A549 (cell line): ENCODE results near the gene ESYT3. TPM values are rescaled to one million over a fixed set of nuclear protein-coding genes. Genes with fewer than 3 reads are reported as not detected.

Experiments used
- ATAC-seq, 2 experiments: fragments of 200-7000 bp in 1 of 2; fragments of >200 bp in 1 of 2; cut with Nextera tagmentation in 1 of 2; cut with Tn5 transposase in 1 of 2; 3 replicates each; pipeline versions ENCODE4 v1.8.0 to v1.9.1; 2018 to 2020; ENCODE audit warnings: mild to moderate bottlenecking in 1 of 2, moderate library complexity in 1 of 2
- CTCF ChIA-PET: fragments of 300-600 bp; sonication (Branson Sonifier 250); formaldehyde crosslinking; extraction: SDS; loops from one replicate; lab custom pipeline; 2021; ENCODE audit warnings: antibody characterized with exemption, inconsistent platforms; lab: Yijun Ruan, JAX
- POLR2A ChIA-PET: fragments of 350-600 bp; formaldehyde crosslinking; extraction: SDS; loops from one replicate; lab custom pipeline; 2021; ENCODE audit warnings: antibody characterized with exemption, inconsistent platforms; lab: Yijun Ruan, JAX
- DNase-seq, 2 experiments: peaks; one replicate each; pipeline versions ENCODE4 v3.0.0 to v3.0.0-alpha.2; 2011 to 2016; ENCODE audit warnings: low read depth in 1 of 2, low spot score in 1 of 2
- FAIRE-seq: peaks from 2 replicates; lab custom pipeline; 2011; peaks lifted over from hg19 to GRCh38; lab: Jason Lieb, UNC
- H3K27ac ChIP-seq, 2 experiments: fragments of >200 bp; sonication (Bioruptor Twin); formaldehyde crosslinking; 3 replicates each; pipeline ENCODE4 v1.5.1; 2016 to 2017
- H3K4me1 ChIP-seq: fragments of >200 bp; sonication (Bioruptor Twin); formaldehyde crosslinking; 3 replicates; pipeline ENCODE4 v1.6.1; 2016
- H3K4me2 ChIP-seq: fragments of >200 bp; sonication (Bioruptor Twin); formaldehyde crosslinking; 3 replicates; pipeline ENCODE4 v1.6.1; 2016
- H3K4me3 ChIP-seq: fragments of >200 bp; sonication (Bioruptor Twin); formaldehyde crosslinking; 3 replicates; pipeline ENCODE4 v1.5.1; 2016
- H3K9me3 ChIP-seq: fragments of >200 bp; sonication (Bioruptor Twin); formaldehyde crosslinking; 3 replicates; pipeline ENCODE4 v1.6.1; 2016
- ATOH8 ChIP-seq: fragments of 250-450 bp; sonication (Bioruptor Pico); IDR thresholded peaks from 2 replicates; pipeline ENCODE4 v1.5.0; 2020; ENCODE audit warnings: low read depth, mild to moderate bottlenecking, moderate library complexity
- BHLHE40 ChIP-seq: IDR thresholded peaks from 2 replicates; pipeline ENCODE4 v1.6.1; 2012; ENCODE audit warnings: low read depth, low read length, inconsistent platforms
- CBX8 ChIP-seq: fragments of 200-600 bp; sonication (generic); IDR thresholded peaks from 2 replicates; pipeline ENCODE4 v1.6.1; 2016
- CHD4 ChIP-seq: fragments of 200-600 bp; sonication (generic); IDR thresholded peaks from 2 replicates; pipeline ENCODE4 v1.6.1; 2016; ENCODE audit warnings: antibody characterized with exemption, mild to moderate bottlenecking, borderline replicate concordance
- ESRRA ChIP-seq: fragments of 150-350 bp; IDR thresholded peaks from 2 replicates; pipeline ENCODE4 v1.6.1; 2014; ENCODE audit warnings: mild to moderate bottlenecking, low read length, borderline replicate concordance
- FOSB ChIP-seq: fragments of 250-450 bp; sonication (Bioruptor Pico); IDR thresholded peaks from 2 replicates; pipeline ENCODE4 v1.5.0; 2020; ENCODE audit warnings: mild to moderate bottlenecking, moderate library complexity
- FOSL2 ChIP-seq, 2 experiments: fragments of 450-650 bp in 1 of 2; fragments of >200 bp in 1 of 2; sonication (Bioruptor Twin) in 1 of 2; formaldehyde crosslinking; IDR thresholded peaks; 2 replicates each; pipeline versions ENCODE4 v1.5.0 to v1.6.1; 2016 to 2020; ENCODE audit warnings: mild to moderate bottlenecking in 1 of 2, moderate library complexity in 1 of 2
- FOXS1 ChIP-seq: fragments of 250-450 bp; sonication (Bioruptor Pico); IDR thresholded peaks from 2 replicates; pipeline ENCODE4 v1.5.0; 2020; ENCODE audit warnings: mild to moderate bottlenecking, moderate library complexity
- HDAC2 ChIP-seq: fragments of 200-600 bp; sonication (generic); IDR thresholded peaks from 2 replicates; pipeline ENCODE4 v1.6.1; 2016
- HEYL ChIP-seq: fragments of 250-450 bp; sonication (Bioruptor Pico); IDR thresholded peaks from 2 replicates; pipeline ENCODE4 v1.8.0; 2021; ENCODE audit warnings: mild to moderate bottlenecking, moderate library complexity
- HMGXB4 ChIP-seq: fragments of 250-450 bp; sonication (Bioruptor Pico); IDR thresholded peaks from 2 replicates; pipeline ENCODE4 v1.5.0; 2021; ENCODE audit warnings: mild to moderate bottlenecking, moderate library complexity, borderline replicate concordance
- JUNB ChIP-seq: fragments of >200 bp; sonication (Bioruptor Twin); formaldehyde crosslinking; IDR thresholded peaks from 2 replicates; pipeline ENCODE4 v1.6.1; 2016
- KDM1A ChIP-seq: fragments of 200-600 bp; sonication (generic); IDR thresholded peaks from 2 replicates; pipeline ENCODE4 v1.6.1; 2016; ENCODE audit warnings: low read depth, mild to moderate bottlenecking
- KDM5A ChIP-seq: fragments of 200-600 bp; sonication (generic); IDR thresholded peaks from 2 replicates; pipeline ENCODE4 v1.6.1; 2016; ENCODE audit warnings: antibody characterized with exemption, mild to moderate bottlenecking
- NFE2L2 ChIP-seq: fragments of 150-350 bp; conservative IDR thresholded peaks from 2 replicates; pipeline ENCODE4 v1.6.1; 2014; ENCODE audit warnings: low read length
- NPAS2 ChIP-seq: fragments of 250-450 bp; sonication (Bioruptor Pico); IDR thresholded peaks from 2 replicates; pipeline ENCODE4 v1.8.0; 2022; ENCODE audit warnings: mild to moderate bottlenecking, moderate library complexity, borderline replicate concordance
- PHF8 ChIP-seq: fragments of 200-600 bp; sonication (generic); IDR thresholded peaks from 2 replicates; pipeline ENCODE4 v1.6.1; 2016; ENCODE audit warnings: low read depth, mild to moderate bottlenecking, antibody characterized with exemption, moderate library complexity, borderline replicate concordance
- POLR2A ChIP-seq: IDR thresholded peaks from 2 replicates; pipeline ENCODE4 v1.6.1; 2012; ENCODE audit warnings: mild to moderate bottlenecking, low read length
- RARB ChIP-seq: fragments of 250-450 bp; sonication (Bioruptor Pico); IDR thresholded peaks from 2 replicates; pipeline ENCODE4 v1.8.0; 2021; ENCODE audit warnings: mild to moderate bottlenecking, moderate library complexity
- SMC3 ChIP-seq: fragments of >200 bp; sonication (Bioruptor Twin); formaldehyde crosslinking; IDR thresholded peaks from 3 replicates; pipeline ENCODE4 v1.6.1; 2018; ENCODE audit warnings: inconsistent platforms
- SREBF2 ChIP-seq: fragments of 450-650 bp; IDR thresholded peaks from 2 replicates; pipeline ENCODE4 v1.6.1; 2014; ENCODE audit warnings: mild to moderate bottlenecking, moderate library complexity
- ZFP36 ChIP-seq: fragments of 450-650 bp; IDR thresholded peaks from 2 replicates; pipeline ENCODE4 v1.6.1; 2014; ENCODE audit warnings: borderline replicate concordance; ENCODE audit not compliant: partially characterized antibody
- WGBS: methylation state at CpG from one replicate; pipeline ENCODE4 v1.1.6; 2017; ENCODE audit errors: missing lambda C conversion rate; 5-methylcytosine and 5-hydroxymethylcytosine counted together
- polyA plus RNA-seq, 4 experiments: library from polyadenylated mRNA; depleted of rRNA in 3 of 4; stranded (reverse); fragments of >200 nt; fragmentation: RNase III in 1 of 4; extraction: RNeasy Plus Mini Kit Qiagen cat#74134 plus additional on column Dnase treatment in 1 of 4; gene quantifications; 2 replicates in 3 of 4; 3 replicates in 1 of 4; pipeline ENCODE4 v1.2.3, GENCODE V29; 2011 to 2017
- TF ChIP-seq, protein P1 (sequence below): fragments of 150-350 bp; IDR thresholded peaks from 2 replicates; pipeline ENCODE4 v1.6.1; 2014; ENCODE audit warnings: low read depth, mild to moderate bottlenecking, low read length
- TF ChIP-seq, protein P2 (sequence below): IDR thresholded peaks from 2 replicates; pipeline ENCODE4 v1.6.1; 2012
- TF ChIP-seq, protein P3 (sequence below): fragments of >200 bp; sonication (Bioruptor Twin); formaldehyde crosslinking; IDR thresholded peaks from 3 replicates; pipeline ENCODE4 v1.6.1; 2016
- TF ChIP-seq, protein P4 (sequence below): fragments of 450-650 bp; IDR thresholded peaks from 2 replicates; pipeline ENCODE4 v1.6.1; 2014; ENCODE audit warnings: antibody characterized with exemption

Gene ESYT3
- polyA plus RNA-seq, 2 of the 4 experiments (the other 2 are of a cell fraction) = 0.92 to 1.7 TPM

DNA sequence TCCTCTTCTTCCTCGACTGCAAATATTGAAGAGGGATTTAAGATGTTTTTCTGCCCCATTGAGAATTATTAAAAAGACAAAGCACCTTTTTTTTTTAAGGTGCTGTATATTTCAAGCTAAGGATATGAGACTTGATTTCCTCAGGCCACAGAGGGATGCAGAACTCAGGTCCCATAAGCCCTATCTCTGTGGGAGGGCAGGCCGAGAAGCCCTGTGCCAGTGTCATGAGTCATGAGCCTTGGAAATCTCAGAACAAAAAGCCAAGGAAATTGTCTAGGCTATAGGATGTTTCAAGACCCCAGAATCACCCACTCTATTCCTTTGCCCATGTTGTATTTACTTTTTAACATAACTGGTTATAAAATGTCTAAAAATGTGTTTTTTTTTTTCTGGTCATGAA is 7.3 kb downstream of the ESYT3 start:
- no peak for FAIRE-seq
- POLR2A ChIA-PET = no interaction called here
- no peaks in the 10 kb centered on the region for H3K9me3 ChIP-seq
- peaks cover 28% of the 10 kb centered on the region for H3K4me1 ChIP-seq
- H3K27ac ChIP-seq = peak overlapping the region; percentile 58 to 85
- 41% methylated on average over 2 of the region's 2 CpGs for WGBS
- no peak overlapping the region for H3K4me3 ChIP-seq
- H3K4me2 ChIP-seq = peak overlapping the region; percentile 78
- peak in 1 of 2 experiments; percentile 28 for DNase-seq
- TF ChIP-seq FOSB (CRISPR knock-in tag) (no peak), SREBF2 (no peak), BHLHE40 (no peak), KDM5A (no peak), FOSL2 (IDR thresholded peaks at IDR 0.05) (no peak), FOSL2 (CRISPR knock-in tag; IDR thresholded peaks at IDR 0.05) (no peak), JUNB (no peak), FOXS1 (CRISPR knock-in tag) (no peak), PHF8 (no peak), SMC3 (no peak), POLR2A (no peak), CBX8 (no peak), CHD4 (no peak)
- CTCF ChIA-PET = interaction anchor here (0.8 kb wide), 1 partner anchor 16 kb away, joined by 3 read pairs; no protein-coding TSS in a partner anchor
- peak; percentile 60 to 75; a peak in 3 of 6 replicates for ATAC-seq

- Histone ChIP-seq H3K4me1 (peaks cover 28% of the 10 kb centered on the region), H3K9me3 (no peaks in the 10 kb centered on the region), H3K27ac (peak overlapping the region; percentile 56 to 68; a peak in 5 of 6 replicates), H3K4me2 (peak overlapping the region; percentile 78)
- no peak for FAIRE-seq
- ChIA-PET POLR2A (interaction anchor here (1.2 kb wide), 1 partner anchor 8 kb away, joined by 5 read pairs; the partner anchor contains the start of gene ESYT3), CTCF (interaction anchor here (1.0 to 2.1 kb wide), 4 partner anchors 8 to 473 kb away, joined by 3 to 9 read pairs (median 4); partner anchors contain the start of gene ESYT3)
- ATAC-seq = peak; percentile 93 to 94
- WGBS = 33% methylated on average over 5 of the region's 5 CpGs
- TF ChIP-seq NPAS2 (CRISPR knock-in tag) (no peak), CBX8 (no peak), JUNB (no peak), FOSL2 (IDR thresholded peaks at IDR 0.05) (no peak), FOSL2 (CRISPR knock-in tag; IDR thresholded peaks at IDR 0.05) (peak; percentile 56; the same call in 1 of the 2 replicates), FOXS1 (CRISPR knock-in tag) (no peak), HDAC2 (no peak)
- TF ChIP-seq, protein P1, sequence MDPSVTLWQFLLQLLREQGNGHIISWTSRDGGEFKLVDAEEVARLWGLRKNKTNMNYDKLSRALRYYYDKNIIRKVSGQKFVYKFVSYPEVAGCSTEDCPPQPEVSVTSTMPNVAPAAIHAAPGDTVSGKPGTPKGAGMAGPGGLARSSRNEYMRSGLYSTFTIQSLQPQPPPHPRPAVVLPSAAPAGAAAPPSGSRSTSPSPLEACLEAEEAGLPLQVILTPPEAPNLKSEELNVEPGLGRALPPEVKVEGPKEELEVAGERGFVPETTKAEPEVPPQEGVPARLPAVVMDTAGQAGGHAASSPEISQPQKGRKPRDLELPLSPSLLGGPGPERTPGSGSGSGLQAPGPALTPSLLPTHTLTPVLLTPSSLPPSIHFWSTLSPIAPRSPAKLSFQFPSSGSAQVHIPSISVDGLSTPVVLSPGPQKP = no peak
- TF ChIP-seq, all 56 proteins: peak for 1
- DNase-seq = peak; percentile 35 to 78
- H3K4me3 ChIP-seq = no peak overlapping the region
These were observed 8.0 kb downstream of the ESYT3 start for GRCh38 chr3:138442433-138442832.

DNA sequence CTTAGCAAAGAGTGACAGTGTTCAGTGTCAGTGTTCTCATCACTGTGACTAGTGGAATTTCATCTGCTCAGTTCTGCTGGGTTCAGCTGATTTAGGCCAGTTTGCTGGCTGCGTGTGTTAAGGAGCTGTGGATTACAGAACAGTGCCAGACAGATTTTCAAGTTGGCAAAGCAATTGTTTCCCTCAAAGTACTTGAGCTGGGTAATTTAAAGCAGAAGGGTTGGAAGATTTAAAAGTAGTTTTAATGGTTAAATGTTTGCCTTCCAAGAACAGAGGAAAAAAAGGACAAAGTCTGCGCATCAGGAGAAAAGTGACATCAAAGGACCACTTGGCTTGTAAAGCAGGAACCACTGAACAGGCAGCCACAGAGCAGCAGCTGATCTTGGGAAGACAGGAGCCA is 8.7 kb downstream of the ESYT3 start:
- no peak for ATAC-seq
- DNase-seq = no peak
- CTCF ChIA-PET = interaction anchor here (1.0 to 2.1 kb wide), 4 partner anchors 8 to 472 kb away, joined by 3 to 9 read pairs (median 4); partner anchors contain the start of gene ESYT3
- no peak overlapping the region for H3K4me2 ChIP-seq
- 93% methylated on average over 2 of the region's 2 CpGs for WGBS
- no peak for FAIRE-seq
- H3K9me3 ChIP-seq = no peaks in the 10 kb centered on the region
- POLR2A ChIA-PET = interaction anchor here (1.2 kb wide), 1 partner anchor 8 kb away, joined by 5 read pairs; the partner anchor contains the start of gene ESYT3
- TF ChIP-seq, protein P2, sequence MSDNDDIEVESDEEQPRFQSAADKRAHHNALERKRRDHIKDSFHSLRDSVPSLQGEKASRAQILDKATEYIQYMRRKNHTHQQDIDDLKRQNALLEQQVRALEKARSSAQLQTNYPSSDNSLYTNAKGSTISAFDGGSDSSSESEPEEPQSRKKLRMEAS = no peak
- TF ChIP-seq SMC3 (no peak), CHD4 (no peak), HEYL (CRISPR knock-in tag) (no peak), RARB (no peak), KDM1A (no peak), HMGXB4 (CRISPR knock-in tag) (no peak), ESRRA (no peak), PHF8 (no peak), NFE2L2 (no peak), NPAS2 (CRISPR knock-in tag) (no peak), ATOH8 (CRISPR knock-in tag) (no peak), ZFP36 (no peak)
- TF ChIP-seq, protein P3, sequence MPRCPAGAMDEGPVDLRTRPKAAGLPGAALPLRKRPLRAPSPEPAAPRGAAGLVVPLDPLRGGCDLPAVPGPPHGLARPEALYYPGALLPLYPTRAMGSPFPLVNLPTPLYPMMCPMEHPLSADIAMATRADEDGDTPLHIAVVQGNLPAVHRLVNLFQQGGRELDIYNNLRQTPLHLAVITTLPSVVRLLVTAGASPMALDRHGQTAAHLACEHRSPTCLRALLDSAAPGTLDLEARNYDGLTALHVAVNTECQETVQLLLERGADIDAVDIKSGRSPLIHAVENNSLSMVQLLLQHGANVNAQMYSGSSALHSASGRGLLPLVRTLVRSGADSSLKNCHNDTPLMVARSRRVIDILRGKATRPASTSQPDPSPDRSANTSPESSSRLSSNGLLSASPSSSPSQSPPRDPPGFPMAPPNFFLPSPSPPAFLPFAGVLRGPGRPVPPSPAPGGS = no peak
- TF ChIP-seq, protein P4, sequence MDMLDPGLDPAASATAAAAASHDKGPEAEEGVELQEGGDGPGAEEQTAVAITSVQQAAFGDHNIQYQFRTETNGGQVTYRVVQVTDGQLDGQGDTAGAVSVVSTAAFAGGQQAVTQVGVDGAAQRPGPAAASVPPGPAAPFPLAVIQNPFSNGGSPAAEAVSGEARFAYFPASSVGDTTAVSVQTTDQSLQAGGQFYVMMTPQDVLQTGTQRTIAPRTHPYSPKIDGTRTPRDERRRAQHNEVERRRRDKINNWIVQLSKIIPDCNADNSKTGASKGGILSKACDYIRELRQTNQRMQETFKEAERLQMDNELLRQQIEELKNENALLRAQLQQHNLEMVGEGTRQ = no peak
- peak overlapping the region; percentile 46 to 68; a peak in 1 of 6 replicates for H3K27ac ChIP-seq
- no peak overlapping the region for H3K4me3 ChIP-seq
- peaks cover 28% of the 10 kb centered on the region for H3K4me1 ChIP-seq
